ENCODE results near the gene RBMS3.

RBMS3 gene

GRCh38 chr3:29277249-29277648, 3.6 kb upstream of the RBMS3 start:
- no peak for DNase-seq (ENCODE audit: low read depth in 2 of 2)

GRCh38 chr3:29279286-29279685, 1.6 kb upstream of the RBMS3 start:
- DNase-seq (ENCODE audit: low read depth in 2 of 2): no peak

- no peak for DNase-seq (ENCODE audit: low read depth in 2 of 2)
Measured at GRCh38 chr3:29279806-29280205, 1.1 kb upstream of the RBMS3 start.

- DNase-seq (ENCODE audit: low read depth in 2 of 2): no peak
Measured at GRCh38 chr3:29281094-29281343, 148 bp downstream of the RBMS3 start.

GRCh38 chr3:29281344-29282241, 722 bp downstream of the RBMS3 start:
- DNase-seq (ENCODE audit: low read depth in 2 of 2): no peak

GRCh38 chr3:29282427-29283230, 1.8 kb downstream of the RBMS3 start:
- DNase-seq (ENCODE audit: low read depth in 2 of 2): no peak

- DNase-seq (ENCODE audit: low read depth in 2 of 2): no peak
Measured at GRCh38 chr3:29283231-29284119, 2.6 kb downstream of the RBMS3 start.

GRCh38 chr3:29284497-29284896, 3.6 kb downstream of the RBMS3 start:
- no peak for DNase-seq (ENCODE audit: low read depth in 2 of 2)

- DNase-seq (ENCODE audit: low read depth in 2 of 2): no peak
Measured at GRCh38 chr3:29285471-29286071, 4.7 kb downstream of the RBMS3 start.

GRCh38 chr3:29286478-29287240, 5.8 kb downstream of the RBMS3 start:
- no peak for DNase-seq (ENCODE audit: low read depth in 2 of 2)

GRCh38 chr3:29290596-29290995, 9.7 kb downstream of the RBMS3 start:
- DNase-seq (ENCODE audit: low read depth in 2 of 2): no peak

- DNase-seq (ENCODE audit: low read depth in 2 of 2): no peak
Measured at GRCh38 chr3:29291260-29291981, 10.6 kb downstream of the RBMS3 start.

GRCh38 chr3:29291982-29292363, 11.1 kb downstream of the RBMS3 start:
- no peak for DNase-seq (ENCODE audit: low read depth in 2 of 2)

- no peak for DNase-seq (ENCODE audit: low read depth in 2 of 2)
Measured at GRCh38 chr3:29293421-29293820, 12.6 kb downstream of the RBMS3 start.

GRCh38 chr3:29297998-29298397, 17.1 kb downstream of the RBMS3 start:
- no peak for DNase-seq (ENCODE audit: low read depth in 2 of 2)

- DNase-seq (ENCODE audit: low read depth in 2 of 2): no peak
Measured at GRCh38 chr3:29301332-29302019, 20.6 kb downstream of the RBMS3 start.

- no peak for DNase-seq (ENCODE audit: low read depth in 2 of 2)
Measured at GRCh38 chr3:29302619-29303018, 21.7 kb downstream of the RBMS3 start.

GRCh38 chr3:29307295-29307694, 26.4 kb downstream of the RBMS3 start:
- DNase-seq (ENCODE audit: low read depth in 2 of 2): no peak

- no peak for DNase-seq (ENCODE audit: low read depth in 2 of 2)
Measured at GRCh38 chr3:29310865-29311264, 30.0 kb downstream of the RBMS3 start.

- DNase-seq (ENCODE audit: low read depth in 2 of 2): no peak
Measured at GRCh38 chr3:29311795-29312194, 30.9 kb downstream of the RBMS3 start.
